ENCODE measurements around the gene TMEM132C.

Gene TMEM132C

GRCh38 chr12:128709660-128710059 is 442.7 kb downstream of the TMEM132C start:
- DNase-seq (ENCODE audit: low read depth), result no peak

- DNase-seq (ENCODE audit: low read depth), result no peak
These were observed 444.5 kb downstream of the TMEM132C start for GRCh38 chr12:128711486-128711885.

GRCh38 chr12:128712622-128713021 is 445.7 kb downstream of the TMEM132C start:
- DNase-seq (ENCODE audit: low read depth), result no peak

GRCh38 chr12:128715485-128715884 is 448.5 kb downstream of the TMEM132C start:
- no peak for DNase-seq (ENCODE audit: low read depth)

GRCh38 chr12:128724468-128725046 is 457.6 kb downstream of the TMEM132C start:
- no peak for DNase-seq (ENCODE audit: low read depth)

GRCh38 chr12:128726886-128727285 is 459.9 kb downstream of the TMEM132C start:
- no peak for DNase-seq (ENCODE audit: low read depth)

GRCh38 chr12:128727461-128727860 is 460.5 kb downstream of the TMEM132C start:
- no peak for DNase-seq (ENCODE audit: low read depth)

- DNase-seq (ENCODE audit: low read depth), result no peak
These were observed 461.0 kb downstream of the TMEM132C start for GRCh38 chr12:128727999-128728398.

- DNase-seq (ENCODE audit: low read depth), result no peak
These were observed 462.7 kb downstream of the TMEM132C start for GRCh38 chr12:128729628-128730121.

GRCh38 chr12:128734371-128734770 is 467.4 kb downstream of the TMEM132C start:
- no peak for DNase-seq (ENCODE audit: low read depth)

GRCh38 chr12:128737292-128737966 is 470.5 kb downstream of the TMEM132C start:
- DNase-seq (ENCODE audit: low read depth), result no peak

- DNase-seq (ENCODE audit: low read depth), result no peak
These were observed 476.9 kb downstream of the TMEM132C start for GRCh38 chr12:128743916-128744315.

- DNase-seq (ENCODE audit: low read depth), result no peak
These were observed 479.1 kb downstream of the TMEM132C start for GRCh38 chr12:128745772-128746689.

GRCh38 chr12:128747441-128747840 is 480.5 kb downstream of the TMEM132C start:
- no peak for DNase-seq (ENCODE audit: low read depth)

- DNase-seq (ENCODE audit: low read depth), result no peak
These were observed 485.4 kb downstream of the TMEM132C start for GRCh38 chr12:128752386-128752785.

- no peak for DNase-seq (ENCODE audit: low read depth)
These were observed 486.5 kb downstream of the TMEM132C start for GRCh38 chr12:128753438-128753837.

- DNase-seq (ENCODE audit: low read depth), result no peak
These were observed 487.3 kb downstream of the TMEM132C start for GRCh38 chr12:128754275-128754674.

GRCh38 chr12:128755566-128755965 is 488.6 kb downstream of the TMEM132C start:
- no peak for DNase-seq (ENCODE audit: low read depth)
